ENCODE measurements around the gene LRRC56.

DNA sequence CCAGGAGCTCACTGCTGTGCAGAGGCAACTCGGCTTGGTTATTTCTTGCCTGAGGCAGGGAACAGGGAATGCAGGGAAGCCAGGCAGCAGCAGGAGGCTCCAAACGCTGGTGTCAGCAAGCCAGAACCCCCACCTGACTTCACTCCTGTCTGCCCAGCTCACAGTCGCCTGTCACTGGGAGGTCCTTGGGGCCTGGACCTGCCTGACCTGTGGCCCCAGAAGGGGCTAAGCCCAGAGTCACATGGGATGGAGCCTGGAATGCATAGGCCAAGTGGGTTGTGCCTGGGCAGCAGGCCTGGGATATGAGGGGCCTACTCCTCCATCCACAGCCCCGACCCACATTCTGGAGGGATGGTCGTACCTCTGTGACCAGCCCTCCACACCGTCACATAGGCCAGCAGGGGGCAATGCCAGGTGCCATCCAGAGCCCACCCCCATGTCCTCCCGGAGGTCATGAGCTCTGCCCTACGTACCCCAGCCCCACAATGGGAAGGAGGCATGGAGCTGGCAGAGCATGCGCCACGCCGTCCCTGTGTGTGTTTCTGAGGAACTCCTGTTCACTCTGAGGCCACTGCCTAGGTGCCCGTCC, 28.7 kb downstream of the LRRC56 start:
- TF ChIP-seq SP1 (IDR thresholded peaks at IDR 0.05) (no peak), CTCF (IDR thresholded peaks at IDR 0.05; ENCODE audit: low read depth, low read length, missing input control) (no peak), TAF1 (conservative IDR thresholded peaks at IDR 0.05) (no peak), YY1 (IDR thresholded peaks at IDR 0.05) (no peak), HNF4G (IDR thresholded peaks at IDR 0.05) (no peak), ZBTB33 (IDR thresholded peaks at IDR 0.05) (no peak), ATF3 (IDR thresholded peaks at IDR 0.05) (no peak), GABPA (IDR thresholded peaks at IDR 0.05 in 1 of 2, conservative IDR thresholded peaks at IDR 0.05 in 1 of 2) (no peak), RAD21 (IDR thresholded peaks at IDR 0.05) (no peak), HNF4A (conservative IDR thresholded peaks at IDR 0.05) (no peak)
- TF ChIP-seq, protein P1, sequence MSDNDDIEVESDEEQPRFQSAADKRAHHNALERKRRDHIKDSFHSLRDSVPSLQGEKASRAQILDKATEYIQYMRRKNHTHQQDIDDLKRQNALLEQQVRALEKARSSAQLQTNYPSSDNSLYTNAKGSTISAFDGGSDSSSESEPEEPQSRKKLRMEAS (IDR thresholded peaks at IDR 0.05) = no peak
- TF ChIP-seq, protein P2, sequence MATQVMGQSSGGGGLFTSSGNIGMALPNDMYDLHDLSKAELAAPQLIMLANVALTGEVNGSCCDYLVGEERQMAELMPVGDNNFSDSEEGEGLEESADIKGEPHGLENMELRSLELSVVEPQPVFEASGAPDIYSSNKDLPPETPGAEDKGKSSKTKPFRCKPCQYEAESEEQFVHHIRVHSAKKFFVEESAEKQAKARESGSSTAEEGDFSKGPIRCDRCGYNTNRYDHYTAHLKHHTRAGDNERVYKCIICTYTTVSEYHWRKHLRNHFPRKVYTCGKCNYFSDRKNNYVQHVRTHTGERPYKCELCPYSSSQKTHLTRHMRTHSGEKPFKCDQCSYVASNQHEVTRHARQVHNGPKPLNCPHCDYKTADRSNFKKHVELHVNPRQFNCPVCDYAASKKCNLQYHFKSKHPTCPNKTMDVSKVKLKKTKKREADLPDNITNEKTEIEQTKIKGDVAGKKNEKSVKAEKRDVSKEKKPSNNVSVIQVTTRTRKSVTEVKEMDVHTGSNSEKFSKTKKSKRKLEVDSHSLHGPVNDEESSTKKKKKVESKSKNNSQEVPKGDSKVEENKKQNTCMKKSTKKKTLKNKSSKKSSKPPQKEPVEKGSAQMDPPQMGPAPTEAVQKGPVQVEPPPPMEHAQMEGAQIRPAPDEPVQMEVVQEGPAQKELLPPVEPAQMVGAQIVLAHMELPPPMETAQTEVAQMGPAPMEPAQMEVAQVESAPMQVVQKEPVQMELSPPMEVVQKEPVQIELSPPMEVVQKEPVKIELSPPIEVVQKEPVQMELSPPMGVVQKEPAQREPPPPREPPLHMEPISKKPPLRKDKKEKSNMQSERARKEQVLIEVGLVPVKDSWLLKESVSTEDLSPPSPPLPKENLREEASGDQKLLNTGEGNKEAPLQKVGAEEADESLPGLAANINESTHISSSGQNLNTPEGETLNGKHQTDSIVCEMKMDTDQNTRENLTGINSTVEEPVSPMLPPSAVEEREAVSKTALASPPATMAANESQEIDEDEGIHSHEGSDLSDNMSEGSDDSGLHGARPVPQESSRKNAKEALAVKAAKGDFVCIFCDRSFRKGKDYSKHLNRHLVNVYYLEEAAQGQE (IDR thresholded peaks at IDR 0.05) = no peak

Data from liver (tissue), 3 donors.